ENCODE results near the gene ACOT7.

ACOT7 gene

DNA sequence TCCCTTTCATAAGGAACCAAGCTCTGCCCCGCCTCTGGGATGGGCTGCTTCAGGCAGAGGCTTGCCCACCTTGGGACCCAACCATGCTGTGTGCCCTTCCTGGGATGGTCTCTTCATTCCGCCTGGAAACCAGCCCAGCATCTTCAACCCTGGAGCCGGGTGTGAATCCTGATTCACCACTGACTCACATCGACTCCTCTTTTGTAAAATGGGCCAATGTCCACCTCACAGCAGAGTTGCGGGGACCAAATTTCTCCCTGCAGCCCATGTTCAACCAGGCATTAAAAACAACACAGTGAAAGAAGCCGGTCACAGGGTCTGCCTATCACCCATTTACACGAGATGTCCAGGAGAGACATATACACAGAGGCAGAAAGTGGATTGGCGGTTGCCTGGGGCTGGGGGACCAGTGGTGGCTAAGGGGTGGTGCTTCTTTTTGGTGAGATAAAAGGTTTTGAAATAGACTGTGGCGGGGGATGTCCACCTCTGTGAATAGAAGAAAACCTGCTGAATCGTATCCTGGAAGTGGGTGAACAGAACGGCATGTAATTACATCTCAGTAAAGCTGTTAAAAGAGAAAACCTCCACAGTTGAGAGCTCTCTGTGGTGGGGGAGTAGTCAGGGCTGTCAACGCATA lies 125.8 kb downstream of the ACOT7 start:
- TF ChIP-seq CTCF (IDR thresholded peaks at IDR 0.05): no peak

DNA sequence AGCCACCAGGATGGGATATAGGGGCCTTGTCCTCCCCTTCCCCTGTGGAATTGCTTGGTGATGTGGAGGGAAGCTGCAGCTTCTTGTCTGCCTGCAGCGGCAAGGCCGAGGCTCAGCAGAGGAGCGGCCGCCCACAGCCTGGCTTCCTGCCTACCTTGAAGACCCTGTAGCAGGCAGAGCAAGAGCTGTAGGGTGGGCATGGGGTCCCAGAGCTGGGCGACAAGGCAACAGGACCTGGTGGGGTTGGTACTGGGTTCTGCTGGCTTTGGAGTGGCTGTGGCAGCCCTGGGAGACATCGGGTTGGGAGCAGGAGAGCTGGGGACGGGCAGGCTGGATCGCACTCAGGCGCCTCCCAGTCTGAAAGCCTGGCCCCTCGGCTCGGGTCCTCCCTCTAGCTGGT lies 126.9 kb downstream of the ACOT7 start:
- TF ChIP-seq CTCF (IDR thresholded peaks at IDR 0.05): no peak

- TF ChIP-seq CTCF (IDR thresholded peaks at IDR 0.05): no peak
Observed at GRCh38 chr1:6265151-6265550, 128.4 kb downstream of the ACOT7 start.

- no peak for TF ChIP-seq CTCF (IDR thresholded peaks at IDR 0.05)
Observed at GRCh38 chr1:6263716-6264115, 129.9 kb downstream of the ACOT7 start.

GRCh38 chr1:6262555-6263420 lies 130.8 kb downstream of the ACOT7 start:
- no peak for TF ChIP-seq CTCF (IDR thresholded peaks at IDR 0.05)

- no peak for TF ChIP-seq CTCF (IDR thresholded peaks at IDR 0.05)
Observed at GRCh38 chr1:6261615-6261995, 132.0 kb downstream of the ACOT7 start.

- TF ChIP-seq CTCF (IDR thresholded peaks at IDR 0.05): no peak
Observed at GRCh38 chr1:6260961-6261614, 132.5 kb downstream of the ACOT7 start, which contains the start of gene GPR153. TSS of gene GPR153 (minus strand) at chr1:6261098. CDS start at chr1:6254905, 6,193 bp downstream.
